ENCODE data around the gene RAPGEF1.

The RAPGEF1 gene

GRCh38 chr9:131601683-131602181 is 138.1 kb downstream of the RAPGEF1 start:
- no peak for DNase-seq

GRCh38 chr9:131598121-131598520 is 141.8 kb downstream of the RAPGEF1 start:
- DNase-seq = no peak

GRCh38 chr9:131597246-131597645 is 142.6 kb downstream of the RAPGEF1 start:
- no peak for DNase-seq

GRCh38 chr9:131596430-131596743 is 143.5 kb downstream of the RAPGEF1 start:
- DNase-seq = no peak

- no peak for DNase-seq
These were observed 144.0 kb downstream of the RAPGEF1 start for GRCh38 chr9:131595696-131596429.

GRCh38 chr9:131594906-131595665 is 144.8 kb downstream of the RAPGEF1 start:
- DNase-seq = no peak

GRCh38 chr9:131593936-131594665 is 145.8 kb downstream of the RAPGEF1 start:
- DNase-seq = no peak

GRCh38 chr9:131593091-131593820 is 146.6 kb downstream of the RAPGEF1 start:
- no peak for DNase-seq

- no peak for DNase-seq
These were observed 148.0 kb downstream of the RAPGEF1 start for GRCh38 chr9:131591845-131592208.

- DNase-seq = peak; percentile 47 to 70 (median 64)
These were observed 148.7 kb downstream of the RAPGEF1 start for GRCh38 chr9:131590907-131591844.

GRCh38 chr9:131590449-131590848 is 149.4 kb downstream of the RAPGEF1 start:
- no peak for DNase-seq

- no peak for DNase-seq
These were observed 149.9 kb downstream of the RAPGEF1 start for GRCh38 chr9:131589993-131590392.

GRCh38 chr9:131589124-131589711 is 150.7 kb downstream of the RAPGEF1 start:
- no peak for DNase-seq

- DNase-seq = no peak
These were observed 151.5 kb downstream of the RAPGEF1 start for GRCh38 chr9:131588396-131588795.

GRCh38 chr9:131587906-131588305 is 152.0 kb downstream of the RAPGEF1 start:
- no peak for DNase-seq

- DNase-seq = no peak
These were observed 152.5 kb downstream of the RAPGEF1 start for GRCh38 chr9:131587331-131587730.

- peak in 4 of 6 experiments; percentile 16 to 50 (median 42) for DNase-seq
These were observed 154.5 kb downstream of the RAPGEF1 start for GRCh38 chr9:131585375-131585774.

GRCh38 chr9:131584858-131585257 is 155.0 kb downstream of the RAPGEF1 start:
- no peak for DNase-seq

GRCh38 chr9:131583836-131584555 is 155.9 kb downstream of the RAPGEF1 start:
- DNase-seq = no peak

- DNase-seq = no peak
These were observed 156.6 kb downstream of the RAPGEF1 start for GRCh38 chr9:131583337-131583645.
